Caco-2 (cell line): ENCODE measurements around the gene TBX2. TPM values are rescaled to one million over a fixed set of nuclear protein-coding genes. Genes with fewer than 3 reads are reported as not detected.
A peak's percentile ranks its signal among the peaks of the same experiment; 100 is the strongest.
"Not testable (repeated sequence)": the region's sequence is repeated elsewhere in the genome, so short reads cannot be mapped to it uniquely, and the experiment has no call there.

Experiments
- BruUV-seq: library from RNA; stranded (reverse); fragments of 400-500 nt; replicated peaks from 2 replicates; lab custom pipeline; 2021; lab: Mats Ljungman, UMichigan
- CTCF ChIA-PET: fragments of 300-600 bp; sonication (Branson Sonifier 250); formaldehyde crosslinking; loops from one replicate; lab custom pipeline; 2022; ENCODE audit warnings: antibody characterized with exemption; lab: Charles Lee
- POLR2A ChIA-PET: fragments of 300-600 bp; sonication (Branson Sonifier 250); formaldehyde crosslinking; loops from one replicate; lab custom pipeline; 2022; ENCODE audit warnings: antibody characterized with exemption; lab: Charles Lee
- DNase-seq, 2 experiments: peaks; one replicate each; pipeline versions ENCODE4 v3.0.0 to v3.0.0-alpha.2; 2020 to 2022
- H3K27me3 ChIP-seq: replicated peaks from 2 replicates; pipeline ENCODE4 v1.6.0; 2011; ENCODE audit warnings: low read length; ENCODE audit not compliant: control insufficient read depth, insufficient read depth
- H3K36me3 ChIP-seq: 2 replicates; pipeline ENCODE4 v1.5.1; 2011; ENCODE audit warnings: low read length; ENCODE audit not compliant: control insufficient read depth, insufficient read depth
- H3K4me1 ChIP-seq: fragments of 250-450 bp; sonication (Bioruptor Pico); 2 replicates; pipeline ENCODE4 v1.5.1; 2020; ENCODE audit warnings: mild to moderate bottlenecking
- H3K4me3 ChIP-seq: 2 replicates; pipeline ENCODE4 v1.5.1; 2011; ENCODE audit warnings: low read depth, mild to moderate bottlenecking, control low read depth, low read length
- H3K9me3 ChIP-seq: fragments of 250-450 bp; sonication (Bioruptor Pico); 2 replicates; pipeline ENCODE4 v1.5.1; 2020; ENCODE audit warnings: mild to moderate bottlenecking, moderate library complexity
- H3K27ac Mint-ChIP-seq: one replicate; pipeline ENCODE4 v1.8.0; 2022; ENCODE audit warnings: mixed read lengths; ENCODE audit not compliant: unreplicated experiment
- H3K27me3 Mint-ChIP-seq: one replicate; pipeline ENCODE4 v1.8.0; 2022; ENCODE audit warnings: mixed read lengths; ENCODE audit not compliant: insufficient read depth, unreplicated experiment
- H3K36me3 Mint-ChIP-seq: one replicate; pipeline ENCODE4 v1.8.0; 2022; ENCODE audit warnings: mild to moderate bottlenecking, mixed read lengths; ENCODE audit not compliant: insufficient read depth, unreplicated experiment
- H3K4me1 Mint-ChIP-seq: one replicate; pipeline ENCODE4 v1.8.0; 2022; ENCODE audit warnings: low read depth, mixed read lengths; ENCODE audit not compliant: unreplicated experiment
- H3K4me3 Mint-ChIP-seq: one replicate; pipeline ENCODE4 v1.8.0; 2022; ENCODE audit warnings: mild to moderate bottlenecking, moderate library complexity, mixed read lengths; ENCODE audit not compliant: unreplicated experiment
- H3K9me3 Mint-ChIP-seq: one replicate; pipeline ENCODE4 v1.8.0; 2022; ENCODE audit warnings: mixed read lengths; ENCODE audit not compliant: unreplicated experiment
- intact Hi-C: fragments of 100-400 bp; cut with micrococcal nuclease; formaldehyde crosslinking; loops from one replicate; pipeline ENCODE4 v1.10.0; 2022; ENCODE audit not compliant: unreplicated experiment
- total RNA-seq: library from RNA; stranded (reverse); gene quantifications from 2 replicates; pipeline ENCODE4 v1.2.3, GENCODE V29; 2022
- TF ChIP-seq, protein P1 (sequence below), 2 experiments: fragments of 200-600 bp in 1 of 2; IDR thresholded peaks; 1 replicate in 1 of 2; 2 replicates in 1 of 2; pipeline versions ENCODE4 v1.5.1 to v1.8.0; 2011 to 2022; ENCODE audit warnings: antibody characterized with exemption in 1 of 2, control low read depth in 1 of 2, inconsistent platforms in 1 of 2, low read depth in 1 of 2, low read length in 1 of 2, mild to moderate bottlenecking in 1 of 2, moderate library complexity in 1 of 2; ENCODE audit not compliant: insufficient read depth in 1 of 2, severe bottlenecking in 1 of 2, unreplicated experiment in 1 of 2

Gene TBX2
- total RNA-seq, 1 experiment from 2014 or later: 8.9 TPM

DNA sequence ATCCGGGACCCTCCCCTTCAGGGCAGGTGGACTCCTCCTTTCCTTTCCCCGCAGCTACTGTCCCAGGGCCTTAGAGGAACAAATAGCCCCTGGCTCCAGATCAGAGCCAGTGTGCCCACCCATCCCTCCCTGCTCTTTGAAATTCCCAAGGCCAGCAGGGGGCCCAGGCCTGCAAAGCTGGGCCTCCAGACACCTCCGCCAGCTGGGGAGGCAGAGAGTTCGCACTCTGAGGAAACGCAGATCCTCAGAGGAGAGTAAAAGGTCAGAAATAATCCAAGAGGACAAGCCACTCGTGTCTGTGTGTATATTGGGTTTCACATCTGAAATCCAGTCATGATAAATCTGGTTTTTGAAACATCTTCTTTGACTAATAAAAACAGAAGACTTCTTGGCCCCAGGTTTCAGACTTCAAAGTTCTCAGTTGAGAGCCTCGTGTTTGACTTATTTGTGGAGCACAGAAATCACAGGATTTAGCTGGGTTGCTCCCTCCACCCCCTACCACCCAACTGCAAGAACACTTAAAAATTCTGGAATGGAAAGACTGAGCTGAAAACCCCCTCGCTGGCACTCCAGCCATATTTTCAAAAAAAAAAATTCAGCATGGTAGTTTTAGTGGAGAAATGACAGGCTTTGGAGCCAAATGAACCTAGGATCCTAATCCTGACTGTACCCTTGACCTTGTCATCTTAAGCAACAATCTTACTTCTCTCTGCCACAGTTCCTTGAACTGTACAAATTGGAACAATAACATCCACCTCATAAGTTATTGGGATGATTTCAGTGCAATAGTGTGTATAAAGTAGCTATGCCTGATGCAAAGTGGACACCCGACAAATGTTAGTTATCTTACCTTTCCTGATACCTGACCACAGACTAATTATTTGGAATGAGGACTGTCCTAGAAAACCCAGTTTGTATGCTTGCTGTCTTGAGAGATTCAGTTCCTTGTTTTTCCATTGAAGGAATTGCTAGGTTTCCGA lies 44.5 kb upstream of the TBX2 start:
- Mint-ChIP-seq H3K4me3 (no peak overlapping the region), H3K36me3 (no peaks in the 10 kb centered on the region), H3K27ac (no peak overlapping the region), H3K4me1 (no peaks in the 10 kb centered on the region), H3K9me3 (no peaks in the 10 kb centered on the region), H3K27me3 (no peaks in the 10 kb centered on the region)
- H3K9me3 ChIP-seq: no peaks in the 10 kb centered on the region
- CTCF ChIA-PET: interaction anchor here (1.0 kb wide), 1 partner anchor 39 kb away, joined by 3 read pairs; no protein-coding TSS in a partner anchor
- TF ChIP-seq, protein P1, sequence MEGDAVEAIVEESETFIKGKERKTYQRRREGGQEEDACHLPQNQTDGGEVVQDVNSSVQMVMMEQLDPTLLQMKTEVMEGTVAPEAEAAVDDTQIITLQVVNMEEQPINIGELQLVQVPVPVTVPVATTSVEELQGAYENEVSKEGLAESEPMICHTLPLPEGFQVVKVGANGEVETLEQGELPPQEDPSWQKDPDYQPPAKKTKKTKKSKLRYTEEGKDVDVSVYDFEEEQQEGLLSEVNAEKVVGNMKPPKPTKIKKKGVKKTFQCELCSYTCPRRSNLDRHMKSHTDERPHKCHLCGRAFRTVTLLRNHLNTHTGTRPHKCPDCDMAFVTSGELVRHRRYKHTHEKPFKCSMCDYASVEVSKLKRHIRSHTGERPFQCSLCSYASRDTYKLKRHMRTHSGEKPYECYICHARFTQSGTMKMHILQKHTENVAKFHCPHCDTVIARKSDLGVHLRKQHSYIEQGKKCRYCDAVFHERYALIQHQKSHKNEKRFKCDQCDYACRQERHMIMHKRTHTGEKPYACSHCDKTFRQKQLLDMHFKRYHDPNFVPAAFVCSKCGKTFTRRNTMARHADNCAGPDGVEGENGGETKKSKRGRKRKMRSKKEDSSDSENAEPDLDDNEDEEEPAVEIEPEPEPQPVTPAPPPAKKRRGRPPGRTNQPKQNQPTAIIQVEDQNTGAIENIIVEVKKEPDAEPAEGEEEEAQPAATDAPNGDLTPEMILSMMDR (IDR thresholded peaks at IDR 0.05; ENCODE audit: insufficient read depth in 1 of 2, low read depth in 1 of 2, low read length in 1 of 2, severe bottlenecking in 1 of 2, unreplicated experiment in 1 of 2): no peak
- no peaks in the 10 kb centered on the region for H3K27me3 ChIP-seq
- H3K4me1 ChIP-seq: peaks cover 10% of the 10 kb centered on the region
- intact Hi-C loops: loop anchor here (5.0 kb wide), 2 partner anchors 37 to 123 kb away; no protein-coding TSS in a partner anchor
- no TSS peak for BruUV-seq
- no peak for DNase-seq
- H3K4me3 ChIP-seq: no peak overlapping the region
- H3K36me3 ChIP-seq: no peaks in the 10 kb centered on the region
- POLR2A ChIA-PET: no interaction called here

DNA sequence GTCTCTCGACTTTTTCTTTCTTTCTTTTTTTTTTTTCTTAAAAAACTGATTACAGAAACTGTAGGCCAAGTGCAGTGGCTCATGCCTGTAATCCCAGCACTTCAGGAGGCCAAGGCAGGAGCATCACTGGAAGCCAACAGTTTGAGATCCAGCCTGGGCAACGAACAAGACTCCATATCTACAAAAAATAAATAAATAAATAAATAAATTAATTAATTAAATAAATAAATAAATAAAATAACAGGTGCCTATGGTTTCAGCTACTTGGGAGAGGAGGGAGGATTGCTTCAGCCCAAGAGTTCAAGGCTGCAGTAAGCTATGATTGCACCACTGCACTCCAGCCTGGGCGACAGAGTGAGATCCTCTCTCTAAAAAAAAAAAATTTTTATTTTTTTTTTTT lies 42.6 kb upstream of the TBX2 start:
- H3K4me3 ChIP-seq, POLR2A ChIA-PET: not testable (repeated sequence)
- intact Hi-C loops: loop anchor here (5.0 kb wide), 2 partner anchors 35 to 125 kb away; no protein-coding TSS in a partner anchor

DNA sequence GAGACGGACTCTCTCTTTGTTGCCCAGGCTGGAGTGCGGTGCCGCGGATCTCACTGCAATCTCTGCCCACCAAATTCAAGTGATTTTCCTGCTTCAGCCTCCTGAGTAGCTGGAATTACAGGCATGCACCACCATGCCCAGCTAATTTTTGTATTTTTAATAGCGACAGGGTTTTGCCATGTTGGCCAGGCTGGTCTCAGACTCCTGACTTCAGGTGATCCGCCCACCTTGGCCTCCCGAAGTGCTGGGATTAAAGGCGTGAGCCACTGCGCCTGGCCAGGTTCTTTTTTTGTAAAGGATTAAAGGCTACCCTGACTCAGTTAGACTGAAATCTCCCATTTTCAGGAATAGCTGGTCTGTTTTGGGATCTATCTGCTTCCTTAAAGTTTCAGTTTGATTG lies 40.1 kb upstream of the TBX2 start:
- CTCF ChIA-PET: interaction anchor here (0.6 to 1.3 kb wide), 3 partner anchors 35 to 388 kb away, joined by 3 to 4 read pairs (median 3); no protein-coding TSS in a partner anchor
- peaks cover 16% of the 10 kb centered on the region for H3K4me1 ChIP-seq
- not testable (repeated sequence) for H3K36me3 ChIP-seq, BruUV-seq, H3K4me3 Mint-ChIP-seq, H3K4me3 ChIP-seq, H3K27me3 ChIP-seq, H3K9me3 ChIP-seq, H3K36me3 Mint-ChIP-seq, H3K27ac Mint-ChIP-seq, H3K27me3 Mint-ChIP-seq, H3K9me3 Mint-ChIP-seq, DNase-seq
- POLR2A ChIA-PET: interaction anchor here (0.6 kb wide), 2 partner anchors 49 to 225 kb away, joined by 3 read pairs; no protein-coding TSS in a partner anchor
- peaks cover 17% of the 10 kb centered on the region for H3K4me1 Mint-ChIP-seq
- intact Hi-C loops: loop anchor here (5.0 kb wide), 2 partner anchors 33 to 127 kb away; no protein-coding TSS in a partner anchor

More for the DNA sequence above, 42.6 kb upstream of the TBX2 start:
- not testable (repeated sequence) for DNase-seq, H3K27me3 Mint-ChIP-seq, H3K9me3 ChIP-seq, H3K36me3 Mint-ChIP-seq, BruUV-seq, H3K27me3 ChIP-seq, H3K9me3 Mint-ChIP-seq, H3K4me3 Mint-ChIP-seq, H3K4me1 Mint-ChIP-seq, H3K36me3 ChIP-seq
- H3K4me1 ChIP-seq: peaks cover 14% of the 10 kb centered on the region
- CTCF ChIA-PET: interaction anchor here (0.7 to 1.5 kb wide), 2 partner anchors 21 to 554 kb away, joined by 3 read pairs; no protein-coding TSS in a partner anchor
- peak overlapping the region; percentile 45 for H3K27ac Mint-ChIP-seq
